ENCODE data around the gene TUBB4B.

The TUBB4B gene

DNA sequence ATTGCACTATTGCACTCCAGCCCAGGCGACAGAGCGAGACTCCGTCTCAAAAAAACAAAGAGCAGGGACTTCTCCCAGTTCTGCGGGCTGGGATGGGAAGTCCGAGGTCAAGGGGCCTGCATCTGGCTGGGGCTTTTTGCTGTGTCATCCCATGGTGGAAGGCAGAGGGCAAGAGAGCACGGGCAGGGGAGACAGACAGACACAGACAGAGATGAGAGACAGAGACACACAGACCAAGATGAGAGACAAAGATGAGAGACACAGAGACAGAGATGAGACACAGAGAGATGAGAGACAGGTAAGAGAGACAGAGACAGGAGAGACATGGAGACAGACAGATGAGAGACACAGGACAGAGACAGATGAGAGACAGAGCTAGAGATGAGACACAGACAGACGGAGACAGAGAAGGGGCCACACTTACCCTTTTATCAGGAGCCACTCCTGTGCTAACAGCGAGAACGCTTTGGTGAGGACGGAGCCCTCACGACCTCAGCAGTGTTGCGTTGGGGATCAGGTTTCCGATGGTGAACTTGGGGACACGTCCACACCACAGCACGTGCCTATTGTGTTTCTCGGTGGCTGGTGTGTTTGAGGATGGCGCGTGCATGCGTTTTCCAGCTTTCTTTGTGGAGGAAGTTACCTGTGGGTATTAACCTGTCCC lies 27.6 kb downstream of the TUBB4B start:
- TF ChIP-seq EZH2phosphoT487 (conservative IDR thresholded peaks at IDR 0.05; ENCODE audit: low read length), result no peak
- TF ChIP-seq, protein P1, sequence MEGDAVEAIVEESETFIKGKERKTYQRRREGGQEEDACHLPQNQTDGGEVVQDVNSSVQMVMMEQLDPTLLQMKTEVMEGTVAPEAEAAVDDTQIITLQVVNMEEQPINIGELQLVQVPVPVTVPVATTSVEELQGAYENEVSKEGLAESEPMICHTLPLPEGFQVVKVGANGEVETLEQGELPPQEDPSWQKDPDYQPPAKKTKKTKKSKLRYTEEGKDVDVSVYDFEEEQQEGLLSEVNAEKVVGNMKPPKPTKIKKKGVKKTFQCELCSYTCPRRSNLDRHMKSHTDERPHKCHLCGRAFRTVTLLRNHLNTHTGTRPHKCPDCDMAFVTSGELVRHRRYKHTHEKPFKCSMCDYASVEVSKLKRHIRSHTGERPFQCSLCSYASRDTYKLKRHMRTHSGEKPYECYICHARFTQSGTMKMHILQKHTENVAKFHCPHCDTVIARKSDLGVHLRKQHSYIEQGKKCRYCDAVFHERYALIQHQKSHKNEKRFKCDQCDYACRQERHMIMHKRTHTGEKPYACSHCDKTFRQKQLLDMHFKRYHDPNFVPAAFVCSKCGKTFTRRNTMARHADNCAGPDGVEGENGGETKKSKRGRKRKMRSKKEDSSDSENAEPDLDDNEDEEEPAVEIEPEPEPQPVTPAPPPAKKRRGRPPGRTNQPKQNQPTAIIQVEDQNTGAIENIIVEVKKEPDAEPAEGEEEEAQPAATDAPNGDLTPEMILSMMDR (IDR thresholded peaks at IDR 0.05; ENCODE audit: insufficient read depth, low read length, poor library complexity, severe bottlenecking), result no peak
- no peaks in the 10 kb centered on the region for H3K27me3 ChIP-seq (ENCODE audit: low read length)
- H3K4me3 ChIP-seq (ENCODE audit: insufficient read depth, low read length, poor library complexity, severe bottlenecking), result no peak overlapping the region
- H3K9ac ChIP-seq (ENCODE audit: low read length), result peak overlapping the region; percentile 11; the same call in 1 of the 2 replicates
- peak overlapping the region; percentile 78 for H3K27ac ChIP-seq (ENCODE audit: low read depth, low read length)
- H3K36me3 ChIP-seq (ENCODE audit: low read length), result no peaks in the 10 kb centered on the region
- 0 out of 2 replicates have a peak, but pooled peaks cover 9% of the 10 kb centered on the region for H3F3A ChIP-seq (ENCODE audit: insufficient read depth)
- H3K79me2 ChIP-seq (ENCODE audit: insufficient read depth, low read length), result no peaks in the 10 kb centered on the region
- H3K4me2 ChIP-seq (ENCODE audit: low read depth, low read length, poor library complexity, severe bottlenecking), result peak overlapping the region; percentile 41
- H3K9me3 ChIP-seq (ENCODE audit: insufficient read depth, low read length), result no peaks in the 10 kb centered on the region
- H2AFZ ChIP-seq (ENCODE audit: low read depth, low read length, severe bottlenecking), result no peak overlapping the region
- no peaks in the 10 kb centered on the region for H4K20me1 ChIP-seq (ENCODE audit: low read depth, low read length)
- no peaks in the 10 kb centered on the region for H3K9me2 ChIP-seq (replicated peaks; ENCODE audit: insufficient read depth, low read length)

GRCh38 chr9:137269231-137269772 lies 28.2 kb downstream of the TUBB4B start:
- no peaks in the 10 kb centered on the region for H3K79me2 ChIP-seq (ENCODE audit: insufficient read depth, low read length)
- H3K4me2 ChIP-seq (ENCODE audit: low read depth, low read length, poor library complexity, severe bottlenecking), result peak overlapping the region; percentile 41
- 0 out of 2 replicates have a peak, but pooled peaks cover 9% of the 10 kb centered on the region for H3F3A ChIP-seq (ENCODE audit: insufficient read depth)
- H3K36me3 ChIP-seq (ENCODE audit: low read length), result no peaks in the 10 kb centered on the region
- TF ChIP-seq, protein P1 (IDR thresholded peaks at IDR 0.05; ENCODE audit: insufficient read depth, low read length, poor library complexity, severe bottlenecking), result no peak
- no peak for TF ChIP-seq EZH2phosphoT487 (conservative IDR thresholded peaks at IDR 0.05; ENCODE audit: low read length)
- peak overlapping the region; percentile 78 for H3K27ac ChIP-seq (ENCODE audit: low read depth, low read length)
- no peaks in the 10 kb centered on the region for H3K9me3 ChIP-seq (ENCODE audit: insufficient read depth, low read length)
- no peaks in the 10 kb centered on the region for H3K9me2 ChIP-seq (replicated peaks; ENCODE audit: insufficient read depth, low read length)
- H3K4me3 ChIP-seq (ENCODE audit: insufficient read depth, low read length, poor library complexity, severe bottlenecking), result no peak overlapping the region
- no peaks in the 10 kb centered on the region for H4K20me1 ChIP-seq (ENCODE audit: low read depth, low read length)
- peak overlapping the region; percentile 11; the same call in 1 of the 2 replicates for H3K9ac ChIP-seq (ENCODE audit: low read length)
- H3K27me3 ChIP-seq (ENCODE audit: low read length), result no peaks in the 10 kb centered on the region
- no peak overlapping the region for H2AFZ ChIP-seq (ENCODE audit: low read depth, low read length, severe bottlenecking)

DNA sequence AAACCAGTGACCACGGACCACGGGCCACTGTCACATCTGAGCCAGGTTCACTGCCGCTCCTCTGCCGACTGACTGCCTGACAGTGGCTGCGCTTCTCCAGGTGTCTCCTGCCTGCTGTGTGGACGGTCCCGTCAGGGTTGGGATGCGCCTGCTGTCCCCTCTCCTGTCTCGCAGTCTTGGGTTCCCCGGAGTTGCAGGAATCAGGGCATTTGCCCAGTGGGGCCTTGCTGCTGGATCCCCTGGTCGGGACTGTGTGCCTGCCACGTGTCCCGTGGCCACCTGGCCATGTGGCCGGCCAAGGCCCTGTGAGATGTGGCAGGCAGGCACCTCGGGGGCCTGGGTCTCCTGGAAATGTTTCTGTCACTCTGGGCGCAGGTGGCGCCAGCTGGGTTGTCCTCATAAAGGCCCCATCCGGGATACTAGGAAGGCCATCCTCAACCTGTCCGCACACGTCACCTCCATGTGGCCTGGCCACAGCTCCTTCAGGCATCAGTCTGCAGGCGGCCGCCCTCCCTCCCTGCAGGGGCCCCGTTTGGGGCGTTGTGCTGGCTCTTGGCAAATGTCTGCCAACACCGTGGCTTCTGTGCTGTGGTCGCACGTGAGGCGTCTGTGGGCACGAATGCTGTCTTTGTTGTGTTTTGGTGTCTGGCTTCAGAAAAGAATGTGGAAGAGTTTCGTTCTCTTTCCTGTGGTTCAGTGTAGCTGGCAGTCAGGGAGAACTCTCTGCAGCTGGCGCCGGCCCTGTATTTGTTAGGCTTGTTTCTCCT lies 30.0 kb downstream of the TUBB4B start:
- TF ChIP-seq, protein P1 (IDR thresholded peaks at IDR 0.05; ENCODE audit: insufficient read depth, low read length, poor library complexity, severe bottlenecking), result no peak
- no peak for TF ChIP-seq EZH2phosphoT487 (conservative IDR thresholded peaks at IDR 0.05; ENCODE audit: low read length)
- Histone ChIP-seq H3K4me3 (ENCODE audit: insufficient read depth, low read length, poor library complexity, severe bottlenecking) (no peak overlapping the region), H3K27me3 (ENCODE audit: low read length) (no peaks in the 10 kb centered on the region), H3K4me2 (ENCODE audit: low read depth, low read length, poor library complexity, severe bottlenecking) (no peak overlapping the region), H3K9me3 (ENCODE audit: insufficient read depth, low read length) (no peaks in the 10 kb centered on the region), H4K20me1 (ENCODE audit: low read depth, low read length) (no peaks in the 10 kb centered on the region), H3K79me2 (ENCODE audit: insufficient read depth, low read length) (no peaks in the 10 kb centered on the region), H3K27ac (ENCODE audit: low read depth, low read length) (no peak overlapping the region), H3K36me3 (ENCODE audit: low read length) (no peaks in the 10 kb centered on the region), H3K9ac (ENCODE audit: low read length) (no peak overlapping the region), H2AFZ (ENCODE audit: low read depth, low read length, severe bottlenecking) (no peak overlapping the region), H3K9me2 (replicated peaks; ENCODE audit: insufficient read depth, low read length) (no peaks in the 10 kb centered on the region), H3F3A (ENCODE audit: insufficient read depth) (0 out of 2 replicates have a peak, but pooled peaks cover 9% of the 10 kb centered on the region)
